GM21786 (cell line): Measurements from ENCODE around the gene GLIS1.

Experiments used
- ATAC-seq: cut with Tn5 transposase; IDR thresholded peaks from one replicate; pipeline ENCODE4 v1.9.1; 2021; ENCODE audit not compliant: unreplicated experiment

The GLIS1 gene

GRCh38 chr1:53681351-53681976 is 57.5 kb downstream of the GLIS1 start:
- ATAC-seq, result no peak

DNA sequence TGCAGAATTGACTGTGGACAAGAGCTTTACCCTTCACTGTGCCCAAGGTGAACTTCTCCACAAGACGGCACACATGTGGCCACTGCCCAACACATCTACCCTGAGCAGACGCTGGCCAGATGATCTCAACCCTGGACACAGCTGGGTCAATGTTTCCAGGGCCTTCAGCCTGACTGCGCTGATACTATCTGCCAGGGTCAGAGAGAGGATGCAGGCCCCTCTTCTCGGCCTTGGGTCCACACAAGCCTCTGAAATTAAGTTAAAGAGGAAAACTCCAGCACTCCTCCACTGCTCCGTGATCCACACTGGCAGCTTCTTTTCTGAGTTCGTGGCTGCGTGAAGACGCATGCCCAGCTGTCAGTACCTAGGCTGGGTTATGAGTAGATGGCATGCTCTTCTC is 58.1 kb downstream of the GLIS1 start:
- ATAC-seq, result no peak

DNA sequence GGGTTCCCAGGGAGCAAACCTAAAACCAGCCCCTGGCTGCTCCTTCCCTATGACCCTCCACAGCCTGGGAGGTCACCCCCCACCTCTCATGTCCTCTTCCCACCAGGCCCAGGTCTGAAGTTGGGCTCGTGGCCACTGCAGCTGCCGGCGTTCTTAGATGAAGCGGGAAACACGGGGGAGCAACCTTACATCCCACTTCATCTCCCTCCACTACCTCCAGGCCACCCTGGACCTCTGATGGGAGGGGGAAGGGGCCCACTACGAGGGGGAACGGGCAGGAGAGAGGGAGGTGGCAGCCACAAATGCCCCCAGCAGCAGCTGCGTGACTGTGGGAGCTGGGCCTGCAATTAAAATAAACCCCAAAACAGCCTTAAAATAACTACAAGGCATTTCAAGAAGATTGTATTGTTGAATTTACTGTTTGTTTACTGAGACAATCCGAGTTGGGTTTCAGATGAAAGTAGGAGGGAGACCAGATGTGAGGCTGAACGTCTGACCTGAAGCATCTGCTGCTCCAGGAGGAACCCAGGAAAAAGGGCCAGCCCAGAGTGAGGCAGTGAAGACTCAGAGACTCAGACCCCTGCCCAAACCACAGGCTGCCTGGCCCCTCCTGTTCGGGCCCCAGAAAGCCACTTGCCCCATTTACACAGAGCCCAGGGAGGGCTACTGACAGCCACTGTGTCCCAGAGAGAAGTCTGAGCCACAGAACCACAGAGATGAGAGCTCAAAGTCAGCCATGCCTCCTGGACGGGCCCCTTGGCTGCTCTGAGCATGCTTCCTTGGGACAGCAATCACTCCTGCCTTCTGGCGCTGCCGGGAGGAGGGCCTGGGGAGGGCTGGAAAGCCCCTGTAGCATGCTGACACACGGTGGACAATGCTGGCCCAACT is 59.8 kb downstream of the GLIS1 start:
- ATAC-seq, result no peak

- no peak for ATAC-seq
Measured at GRCh38 chr1:53678507-53678906, 60.5 kb downstream of the GLIS1 start.

DNA sequence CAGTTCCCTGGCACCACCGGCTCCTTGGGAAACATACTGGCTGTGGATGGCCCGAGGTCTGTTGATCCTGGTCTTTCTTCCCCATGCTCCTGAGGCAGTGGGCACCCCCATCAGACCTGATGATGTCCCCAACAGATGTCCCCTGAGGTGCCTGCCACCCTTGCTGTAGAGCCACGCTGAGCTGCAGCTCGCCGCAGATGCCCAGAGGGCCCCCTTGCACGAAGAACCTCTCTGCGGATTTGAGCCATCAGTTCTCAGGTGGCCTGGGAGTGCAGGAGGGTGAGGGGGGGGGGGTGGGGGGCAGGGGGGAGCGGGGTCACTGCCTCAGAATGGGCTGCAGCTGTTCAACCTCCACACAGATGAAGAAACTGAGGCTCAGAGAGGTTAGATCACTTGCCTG is 60.9 kb downstream of the GLIS1 start:
- ATAC-seq, result no peak

DNA sequence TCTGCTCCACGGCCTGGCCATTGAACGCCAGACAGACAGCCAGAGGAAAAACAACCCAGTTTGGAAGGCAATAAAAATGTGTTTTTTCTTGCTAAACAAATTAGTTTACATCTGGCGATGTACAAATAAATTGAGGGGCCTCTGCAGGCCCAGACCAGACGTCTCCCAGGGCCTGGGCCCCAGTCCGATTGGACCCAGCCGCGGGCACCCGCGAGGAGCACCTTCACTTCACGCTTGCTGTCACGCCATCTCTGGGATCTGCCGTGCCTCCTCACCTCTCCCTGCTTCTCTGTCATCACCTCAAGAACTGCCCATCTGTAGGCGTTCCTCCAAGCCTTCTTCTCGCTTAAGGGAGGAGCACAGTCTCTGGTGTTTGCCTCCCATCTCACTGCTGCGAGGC is 61.5 kb downstream of the GLIS1 start:
- no peak for ATAC-seq

DNA sequence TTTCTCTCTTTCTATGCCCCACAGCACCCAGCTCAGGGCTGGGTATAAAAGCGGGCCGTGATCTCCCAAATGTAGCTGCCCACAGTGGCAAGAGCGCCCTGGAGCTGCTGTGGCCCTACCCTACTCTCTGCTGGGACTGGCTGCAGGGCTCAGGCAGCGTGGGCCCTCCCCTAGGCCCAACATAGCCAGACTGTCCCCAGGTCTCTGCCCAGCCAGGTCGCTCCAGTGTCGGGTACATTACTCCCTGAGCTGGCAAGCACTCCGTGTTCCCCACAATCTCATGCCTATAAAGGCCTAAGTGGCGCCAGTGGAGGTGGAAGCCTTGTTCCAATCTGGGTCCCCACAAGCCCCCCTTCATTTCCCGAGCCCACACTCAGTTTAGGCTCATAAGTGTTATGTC is 66.2 kb downstream of the GLIS1 start:
- no peak for ATAC-seq

DNA sequence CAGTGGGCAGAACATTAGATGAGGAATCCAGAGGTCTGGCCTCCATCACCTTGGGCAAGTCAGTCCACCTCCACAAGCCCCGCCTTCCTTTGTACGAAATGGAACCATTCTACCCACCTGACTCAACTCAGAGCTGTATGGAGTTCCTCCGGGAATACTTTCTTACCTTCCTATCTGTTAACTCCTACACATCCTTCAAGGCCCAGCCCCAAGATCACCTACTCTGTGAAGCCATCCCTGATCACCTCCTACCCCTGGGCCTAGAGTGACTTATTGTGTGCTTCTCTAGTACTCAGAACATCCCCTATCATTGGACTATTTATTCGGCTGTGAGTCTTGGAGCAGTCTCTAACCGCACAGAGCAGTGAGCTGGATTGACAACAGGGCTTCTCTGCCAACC is 66.7 kb downstream of the GLIS1 start:
- no peak for ATAC-seq

DNA sequence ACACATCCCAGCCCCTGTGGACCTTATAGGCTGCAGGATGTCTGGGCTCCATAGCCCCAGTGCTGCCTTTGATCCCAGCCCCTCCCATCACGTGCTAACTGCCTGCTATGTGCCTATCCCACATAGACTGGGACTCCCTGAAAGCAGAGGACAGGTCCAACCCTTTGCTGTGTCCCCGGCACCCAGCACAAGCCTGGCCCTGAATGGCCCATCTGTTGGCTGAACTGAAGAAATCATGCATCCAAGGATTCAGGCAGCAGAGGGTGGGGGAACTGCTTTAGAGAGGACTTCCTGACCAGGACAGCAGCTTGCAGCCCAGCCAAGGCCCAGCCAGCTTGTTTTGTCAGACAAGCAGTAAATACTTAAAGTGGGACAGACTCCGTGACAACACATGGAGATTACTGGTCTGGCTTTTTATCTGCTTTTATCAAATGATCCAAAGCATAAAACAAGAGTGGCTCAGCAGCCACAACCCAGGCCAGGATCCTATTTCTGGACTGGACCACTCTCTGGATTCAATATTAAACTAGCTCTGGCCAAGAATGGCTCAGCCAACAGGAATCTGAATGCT is 69.3 kb downstream of the GLIS1 start:
- ATAC-seq, result no peak

DNA sequence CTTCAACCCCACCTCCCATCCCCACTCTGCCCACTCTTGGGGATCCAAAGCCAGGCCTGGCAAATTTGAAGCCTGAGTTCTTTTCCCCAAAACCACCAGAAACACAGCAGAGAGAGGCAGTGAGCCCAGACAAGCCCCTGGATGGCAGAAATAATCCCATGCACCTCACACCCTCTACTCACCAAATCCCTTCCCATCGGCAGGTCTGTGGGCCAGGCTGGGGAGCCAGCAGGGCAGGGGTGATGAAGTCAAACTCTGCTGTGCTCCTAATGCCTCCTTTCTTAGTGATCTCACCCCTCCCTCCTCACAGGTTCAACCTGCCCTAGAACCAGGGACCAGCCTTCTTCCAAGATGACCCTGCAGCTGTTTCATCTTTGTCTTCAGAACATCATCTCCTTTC is 72.4 kb downstream of the GLIS1 start:
- no peak for ATAC-seq

DNA sequence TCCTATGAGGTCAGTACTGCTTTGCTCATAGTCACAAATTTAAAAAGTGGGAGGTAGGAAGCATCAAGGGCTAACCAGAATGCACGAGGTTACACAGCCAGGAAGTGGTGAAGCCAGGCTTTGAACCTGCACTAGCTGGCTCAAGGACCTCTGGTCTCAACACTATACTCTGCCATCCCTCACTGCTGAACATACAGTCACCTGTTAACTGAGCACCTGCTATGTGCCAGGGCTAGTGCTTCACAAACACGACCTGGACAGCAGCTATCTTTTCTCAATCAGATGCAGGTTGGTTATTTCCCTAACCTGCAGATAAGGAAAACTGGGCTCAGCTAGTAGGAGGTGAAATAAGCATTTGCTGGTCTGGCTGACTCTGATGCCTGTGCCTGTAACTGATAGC is 73.0 kb downstream of the GLIS1 start:
- ATAC-seq, result no peak

DNA sequence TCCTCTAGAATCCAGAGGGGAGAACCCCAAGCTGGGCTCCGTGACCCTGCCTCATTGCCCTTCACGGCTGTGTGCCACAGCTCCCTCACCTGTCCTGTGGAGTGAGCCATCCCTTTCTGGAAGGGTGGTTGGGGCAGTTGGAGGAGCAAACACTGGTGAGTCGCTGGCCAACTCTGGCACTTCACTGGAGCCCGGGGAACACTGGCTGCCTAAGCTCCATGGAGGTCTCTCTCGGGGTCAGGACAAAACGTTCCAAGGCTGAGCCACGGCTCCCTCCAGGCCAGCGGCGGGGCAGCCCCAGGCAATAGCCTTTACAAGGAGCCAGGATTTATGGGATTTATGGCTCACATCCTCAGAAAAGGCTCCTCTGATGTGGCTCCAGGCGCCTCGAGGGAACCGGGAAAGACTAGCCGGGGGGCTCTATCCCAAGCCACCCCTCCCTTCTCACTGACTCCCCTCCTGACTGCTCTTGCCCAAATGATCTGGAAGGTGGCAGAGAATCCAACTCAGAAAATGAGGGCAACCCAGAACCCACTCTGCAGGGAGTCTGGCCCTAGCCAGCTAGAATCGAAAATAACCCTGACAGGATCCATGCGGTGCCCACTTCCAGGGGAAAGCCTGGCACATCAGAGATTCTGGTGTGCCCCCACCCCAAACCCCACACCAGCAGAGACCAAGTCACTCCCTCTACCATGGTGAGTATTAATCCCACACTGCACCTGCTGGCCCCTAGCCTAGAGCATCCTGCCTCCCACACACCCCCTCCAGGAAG is 75.2 kb downstream of the GLIS1 start:
- no peak for ATAC-seq

- no peak for ATAC-seq
Measured at GRCh38 chr1:53662951-53663350, 76.0 kb downstream of the GLIS1 start.

DNA sequence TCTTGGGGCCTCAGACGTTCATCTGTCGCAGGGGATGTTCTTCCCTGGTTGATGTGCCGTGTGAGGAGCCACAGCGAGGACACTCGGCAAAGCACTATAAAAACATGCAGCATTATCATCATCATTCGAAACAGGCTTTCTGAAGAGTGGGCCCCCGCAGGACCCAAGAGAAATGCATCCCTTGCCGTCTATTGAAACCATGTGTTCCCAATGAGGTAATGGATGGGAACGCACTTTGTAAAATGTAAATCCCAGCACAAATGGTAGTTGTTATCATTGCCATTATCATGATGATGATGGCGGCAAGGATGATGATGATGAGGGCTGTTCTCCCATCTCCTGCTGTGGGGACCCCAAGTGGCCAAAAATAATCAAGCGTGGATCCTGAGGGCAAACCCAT is 76.8 kb downstream of the GLIS1 start:
- ATAC-seq, result no peak

GRCh38 chr1:53661496-53661895 is 77.5 kb downstream of the GLIS1 start:
- ATAC-seq, result no peak

GRCh38 chr1:53660666-53661065 is 78.3 kb downstream of the GLIS1 start:
- ATAC-seq, result no peak

DNA sequence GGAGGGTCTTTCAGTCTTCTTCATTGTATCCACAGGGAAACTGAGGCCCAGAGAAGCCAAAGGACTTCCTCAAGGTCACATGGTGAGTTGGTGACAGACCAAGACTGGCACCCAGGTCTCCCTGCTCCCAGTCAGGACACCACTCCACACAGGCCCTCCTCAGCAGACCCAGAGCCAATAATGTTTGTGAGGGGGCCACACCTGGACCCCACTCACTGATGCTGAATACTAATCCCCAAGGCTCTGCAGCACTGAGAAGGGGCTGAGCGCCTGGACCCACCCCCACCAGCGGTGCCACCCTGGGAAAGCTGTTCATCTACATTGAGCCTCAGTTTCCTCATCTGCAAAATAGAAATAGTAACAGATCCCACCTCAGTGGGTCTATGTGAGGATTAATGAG is 79.5 kb downstream of the GLIS1 start:
- no peak for ATAC-seq

- ATAC-seq, result no peak
Measured at GRCh38 chr1:53658489-53659230, 80.3 kb downstream of the GLIS1 start.

DNA sequence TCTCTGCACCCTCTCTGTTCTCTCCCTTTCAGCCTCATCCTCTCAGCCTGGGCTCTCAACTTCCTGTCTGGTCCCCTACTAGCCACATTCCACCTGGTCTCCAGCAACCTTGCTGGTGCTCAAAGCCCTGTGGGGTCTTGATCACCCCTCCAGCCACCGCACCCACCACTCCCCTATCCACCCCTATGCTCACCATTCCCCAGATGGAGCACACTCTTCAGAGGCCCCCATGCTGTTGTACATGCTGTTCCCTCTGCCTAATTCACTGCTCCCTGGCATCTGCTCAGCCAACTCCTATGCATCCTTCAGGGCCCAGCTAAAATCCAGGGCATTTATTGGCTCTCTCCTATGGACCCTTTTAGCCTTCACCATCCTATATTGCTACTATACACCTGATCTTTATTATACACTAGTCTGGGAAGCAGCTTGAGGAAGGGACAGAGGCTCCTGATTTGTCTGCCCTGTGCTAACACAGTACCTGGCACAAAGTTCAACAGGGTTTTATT is 81.0 kb downstream of the GLIS1 start:
- ATAC-seq, result no peak

DNA sequence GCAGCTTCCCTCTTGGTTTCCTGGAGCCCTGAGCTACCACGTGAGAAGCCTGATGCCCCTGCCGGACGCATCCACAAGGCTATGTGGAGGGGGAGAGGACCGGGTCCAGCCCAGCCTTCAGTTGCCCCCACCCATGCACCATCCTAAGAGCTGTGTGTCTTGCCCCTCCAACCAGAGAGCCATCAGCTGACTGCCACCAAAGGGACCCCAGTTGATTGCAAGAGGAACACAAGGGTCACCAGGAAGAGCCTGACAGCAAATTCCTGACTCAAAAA is 81.5 kb downstream of the GLIS1 start:
- ATAC-seq, result no peak
